Right lobe of liver (tissue), 4 donors: Measurements from ENCODE around the gene GCKR.

ENCODE experiments used
- POLR2A ChIP-seq: fragments of 450-650 bp; IDR thresholded peaks from one replicate; pipeline ENCODE4 v1.6.1; 2017; ENCODE audit warnings: antibody characterized with exemption, mild to moderate bottlenecking
- TF ChIP-seq, protein P1 (sequence below), 4 donors: fragments of 200-600 bp in 3 of 4; fragments of 450-650 bp in 1 of 4; IDR thresholded peaks; one replicate each; pipeline versions ENCODE4 v1.5.1 to v1.8.0; 2016 to 2022; ENCODE audit warnings: antibody characterized with exemption in 4 of 4, mild to moderate bottlenecking in 2 of 4
- donor health status: DM: no; HTN: no; CAD: no.
- donor health status: DM: no; HTN: no; CAD: no.
- donor health status: DM: no; HTN: yes; CAD: no.

DNA sequence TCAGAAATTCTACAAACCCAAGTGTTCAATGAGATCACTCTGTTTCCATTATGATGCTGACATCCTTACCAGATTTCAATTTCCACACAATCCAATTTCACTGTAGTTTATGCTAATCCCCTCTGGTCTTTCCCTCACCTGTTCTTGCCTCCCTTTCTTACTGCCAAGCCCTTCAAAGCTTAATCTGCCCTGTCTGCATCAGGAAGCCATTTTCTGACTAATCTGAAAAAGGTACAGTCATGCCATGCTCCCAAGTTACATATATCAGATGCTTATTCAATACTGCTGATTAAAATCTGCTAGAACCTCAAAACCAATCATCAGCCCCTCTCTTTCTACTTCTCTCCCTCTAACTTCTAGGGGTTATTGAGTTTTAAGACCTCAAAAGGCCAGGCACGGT is 45.5 kb upstream of the GCKR start:
- TF ChIP-seq, protein P1, sequence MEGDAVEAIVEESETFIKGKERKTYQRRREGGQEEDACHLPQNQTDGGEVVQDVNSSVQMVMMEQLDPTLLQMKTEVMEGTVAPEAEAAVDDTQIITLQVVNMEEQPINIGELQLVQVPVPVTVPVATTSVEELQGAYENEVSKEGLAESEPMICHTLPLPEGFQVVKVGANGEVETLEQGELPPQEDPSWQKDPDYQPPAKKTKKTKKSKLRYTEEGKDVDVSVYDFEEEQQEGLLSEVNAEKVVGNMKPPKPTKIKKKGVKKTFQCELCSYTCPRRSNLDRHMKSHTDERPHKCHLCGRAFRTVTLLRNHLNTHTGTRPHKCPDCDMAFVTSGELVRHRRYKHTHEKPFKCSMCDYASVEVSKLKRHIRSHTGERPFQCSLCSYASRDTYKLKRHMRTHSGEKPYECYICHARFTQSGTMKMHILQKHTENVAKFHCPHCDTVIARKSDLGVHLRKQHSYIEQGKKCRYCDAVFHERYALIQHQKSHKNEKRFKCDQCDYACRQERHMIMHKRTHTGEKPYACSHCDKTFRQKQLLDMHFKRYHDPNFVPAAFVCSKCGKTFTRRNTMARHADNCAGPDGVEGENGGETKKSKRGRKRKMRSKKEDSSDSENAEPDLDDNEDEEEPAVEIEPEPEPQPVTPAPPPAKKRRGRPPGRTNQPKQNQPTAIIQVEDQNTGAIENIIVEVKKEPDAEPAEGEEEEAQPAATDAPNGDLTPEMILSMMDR (IDR thresholded peaks at IDR 0.05) = no peak
- TF ChIP-seq POLR2A = no peak
